CD14-positive monocyte (primary cell): ENCODE data around the gene TSPYL1. TPM values are rescaled to one million over a fixed set of nuclear protein-coding genes. Genes with fewer than 3 reads are reported as not detected.

Experiments
- DNase-seq, 3 donors: peaks; one replicate each; pipeline ENCODE4 v3.0.0-alpha.2; 2011 to 2022
- H2AFZ ChIP-seq: 2 replicates; pipeline ENCODE4 v1.6.0; 2012; ENCODE audit warnings: mild to moderate bottlenecking, low read depth, low read length, inconsistent platforms; ENCODE audit not compliant: insufficient read depth, poor library complexity, severe bottlenecking
- H3K27ac ChIP-seq, 2 donors: 1 replicate in 1 of 2; 2 replicates in 1 of 2; pipeline ENCODE4 v1.5.1; 2012 to 2013; ENCODE audit warnings: low read length in 2 of 2, control low read depth in 1 of 2, inconsistent platforms in 1 of 2, low read depth in 1 of 2, mild to moderate bottlenecking in 1 of 2
- H3K27me3 ChIP-seq, 2 donors: one replicate each; pipeline versions ENCODE4 v1.6.0 to v1.6.1; 2011 to 2013; ENCODE audit warnings: low read length in 2 of 2; ENCODE audit not compliant: control insufficient read depth in 2 of 2, insufficient read depth in 2 of 2
- H3K36me3 ChIP-seq, 2 donors: replicated peaks in 1 of 2; 1 replicate in 1 of 2; 2 replicates in 1 of 2; pipeline versions ENCODE4 v1.5.1 to v1.6.1; 2012 to 2013; ENCODE audit warnings: low read length in 2 of 2, control low read depth in 1 of 2, inconsistent platforms in 1 of 2, mild to moderate bottlenecking in 1 of 2; ENCODE audit not compliant: insufficient read depth in 2 of 2, control insufficient read depth in 1 of 2
- H3K4me1 ChIP-seq, 2 donors: 1 replicate in 1 of 2; 2 replicates in 1 of 2; pipeline versions ENCODE4 v1.5.1 to v1.6.1; 2012 to 2013; ENCODE audit warnings: low read length in 2 of 2, control low read depth in 1 of 2, inconsistent platforms in 1 of 2, mild to moderate bottlenecking in 1 of 2, moderate library complexity in 1 of 2; ENCODE audit not compliant: insufficient read depth in 2 of 2, control insufficient read depth in 1 of 2
- H3K4me2 ChIP-seq: replicated peaks from 2 replicates; pipeline ENCODE3; 2012; ENCODE audit warnings: low read length, moderate library complexity, mild to moderate bottlenecking; ENCODE audit not compliant: poor library complexity, severe bottlenecking; ENCODE audit errors: extremely low read depth
- H3K4me3 ChIP-seq, 3 experiments: fragments of 200-600 bp in 1 of 3; sonication (generic) in 1 of 3; replicated peaks in 1 of 3; 1 replicate in 2 of 3; 2 replicates in 1 of 3; pipeline ENCODE4 v1.5.1; 2011 to 2013; ENCODE audit warnings: low read length in 3 of 3, mild to moderate bottlenecking in 3 of 3, control low read depth in 2 of 3, low read depth in 2 of 3, inconsistent platforms in 1 of 3, moderate library complexity in 1 of 3
- H3K79me2 ChIP-seq: 2 replicates; pipeline ENCODE4 v1.6.0; 2012; ENCODE audit warnings: mild to moderate bottlenecking, control low read depth, inconsistent platforms, low read length, moderate library complexity; ENCODE audit not compliant: insufficient read depth
- H3K9ac ChIP-seq: 2 replicates; pipeline ENCODE4 v1.6.0; 2017; ENCODE audit warnings: low read length, mild to moderate bottlenecking; ENCODE audit not compliant: insufficient read depth, poor library complexity, severe bottlenecking
- H3K9me3 ChIP-seq, 2 donors: replicated peaks in 1 of 2; 1 replicate in 1 of 2; 2 replicates in 1 of 2; pipeline versions ENCODE4 v1.5.1 to v1.6.1; 2012 to 2013; ENCODE audit warnings: low read length in 2 of 2, control low read depth in 1 of 2; ENCODE audit not compliant: control insufficient read depth in 1 of 2, insufficient read depth in 1 of 2
- H4K20me1 ChIP-seq: 2 replicates; pipeline ENCODE4 v1.6.0; 2012; ENCODE audit warnings: mild to moderate bottlenecking, low read length, control low read depth, moderate library complexity; ENCODE audit not compliant: insufficient read depth
- H3K27ac Mint-ChIP-seq, 7 donors: one replicate each; pipeline ENCODE4 v1.8.0; 2020; ENCODE audit warnings: mild to moderate bottlenecking in 7 of 7, mixed read lengths in 7 of 7, moderate library complexity in 6 of 7, inconsistent platforms in 2 of 7
- H3K27me3 Mint-ChIP-seq, 3 donors: one replicate each; pipeline ENCODE4 v1.8.0; 2021 to 2022; ENCODE audit warnings: low read depth in 3 of 3, mild to moderate bottlenecking in 3 of 3, mixed read lengths in 3 of 3, moderate library complexity in 3 of 3, inconsistent platforms in 1 of 3
- H3K36me3 Mint-ChIP-seq, 2 donors: one replicate each; pipeline ENCODE4 v1.8.0; 2020; ENCODE audit warnings: mixed read lengths in 2 of 2, inconsistent platforms in 1 of 2, mild to moderate bottlenecking in 1 of 2
- H3K4me1 Mint-ChIP-seq: one replicate; pipeline ENCODE4 v1.8.0; 2020; ENCODE audit warnings: mild to moderate bottlenecking, mixed read lengths
- H3K4me3 Mint-ChIP-seq, 2 donors: one replicate each; pipeline ENCODE4 v1.8.0; 2020; ENCODE audit warnings: mild to moderate bottlenecking in 2 of 2, mixed read lengths in 2 of 2, moderate library complexity in 1 of 2
- H3K9me3 Mint-ChIP-seq, 7 donors: one replicate each; pipeline ENCODE4 v1.8.0; 2020 to 2022; ENCODE audit warnings: mixed read lengths in 7 of 7, mild to moderate bottlenecking in 6 of 7, moderate library complexity in 6 of 7, inconsistent platforms in 2 of 7
- CTCF ChIP-seq: fragments of 200-600 bp; IDR thresholded peaks from one replicate; pipeline ENCODE4 v1.8.0; 2022; ENCODE audit warnings: antibody characterized with exemption, mild to moderate bottlenecking
- WGBS: methylation state at CpG from one replicate; pipeline ENCODE4 v1.1.5; 2013; ENCODE audit warnings: missing lambda C conversion rate; ENCODE audit not compliant: insufficient coverage; 5-methylcytosine and 5-hydroxymethylcytosine counted together
- intact Hi-C, 2 donors: fragments of 100-400 bp; cut with micrococcal nuclease; formaldehyde crosslinking; loops; one replicate each; pipeline versions ENCODE4 v1.15.0 to v1.15.1; 2023
- polyA plus RNA-seq, 3 donors: library from polyadenylated mRNA; depleted of rRNA in 1 of 3; unstranded in 2 of 3; stranded (reverse) in 1 of 3; fragments of 300-500 nt in 2 of 3; fragments of >200 nt in 1 of 3; fragmentation: Illumina TruSeq in 2 of 3; gene quantifications; 1 replicate in 2 of 3; 2 replicates in 1 of 3; pipeline ENCODE4 v1.2.3, GENCODE V29; 2012 to 2021

TSPYL1 gene
- polyA plus RNA-seq, 3 donors = 19.6 to 21.0 (median 20.0) TPM

GRCh38 chr6:116304538-116305097 is 24.9 kb upstream of the TSPYL1 start:
- H3K36me3 ChIP-seq = no peaks in the 10 kb centered on the region
- H3K9ac ChIP-seq = no peak overlapping the region
- intact Hi-C loops = no loop called here
- H4K20me1 ChIP-seq = no peaks in the 10 kb centered on the region
- TF ChIP-seq CTCF = no peak
- Mint-ChIP-seq H3K36me3 (no peaks in the 10 kb centered on the region), H3K27me3 (no peaks in the 10 kb centered on the region), H3K9me3 (peaks cover 0 to 2% (median 0%) of the 10 kb centered on the region in 7 donors), H3K4me3 (no peak overlapping the region), H3K27ac (no peak overlapping the region), H3K4me1 (peaks cover 7% of the 10 kb centered on the region)
- no peak overlapping the region for H3K27ac ChIP-seq
- no peaks in the 10 kb centered on the region for H3K9me3 ChIP-seq
- H3K79me2 ChIP-seq = no peaks in the 10 kb centered on the region
- no peak overlapping the region for H3K4me2 ChIP-seq
- peaks cover 0 to 5% of the 10 kb centered on the region in 2 donors for H3K4me1 ChIP-seq
- H2AFZ ChIP-seq = no peak overlapping the region
- H3K27me3 ChIP-seq = no peaks in the 10 kb centered on the region
- DNase-seq = no peak
- no peak overlapping the region for H3K4me3 ChIP-seq

- no peak for DNase-seq
- Histone ChIP-seq H3K27ac (no peak overlapping the region), H3K4me2 (no peak overlapping the region), H3K9ac (no peak overlapping the region), H3K4me1 (peaks cover 6 to 14% of the 10 kb centered on the region in 2 donors), H3K4me3 (no peak overlapping the region), H3K79me2 (no peaks in the 10 kb centered on the region), H2AFZ (no peak overlapping the region), H3K9me3 (no peaks in the 10 kb centered on the region), H3K27me3 (no peaks in the 10 kb centered on the region), H4K20me1 (no peaks in the 10 kb centered on the region), H3K36me3 (no peaks in the 10 kb centered on the region)
- no peak for TF ChIP-seq CTCF
- peaks cover 23% of the 10 kb centered on the region for H3K4me1 Mint-ChIP-seq
- no peaks in the 10 kb centered on the region for H3K36me3 Mint-ChIP-seq
- H3K9me3 Mint-ChIP-seq = peaks cover 0 to 3% (median 0%) of the 10 kb centered on the region in 7 donors
- no peak overlapping the region for H3K4me3 Mint-ChIP-seq
- WGBS = 80% methylated on average over 1 of the region's 3 CpGs
- H3K27ac Mint-ChIP-seq = no peak overlapping the region
- no peaks in the 10 kb centered on the region for H3K27me3 Mint-ChIP-seq
- intact Hi-C loops = no loop called here
Measured at GRCh38 chr6:116301104-116301503, 21.4 kb upstream of the TSPYL1 start.
